GM18951 (cell line): Measurements from ENCODE around the gene SPTSSA.
"Not testable (repeated sequence)": the region's sequence is repeated elsewhere in the genome, so short reads cannot be mapped to it uniquely, and the experiment has no call there.

ENCODE experiments used
- POLR2A ChIP-seq: IDR thresholded peaks from 4 replicates; pipeline ENCODE4 v1.6.1; 2011; ENCODE audit warnings: mild to moderate bottlenecking; ENCODE audit not compliant: insufficient read length, insufficient read depth; ENCODE audit errors: extremely low read depth
- in situ Hi-C: fragments of 300-500 bp; cut with MboI; formaldehyde crosslinking; loops from one replicate; pipeline ENCODE4 v1.12.0; 2022; ENCODE audit warnings: low sequenced_read_pairs, mixed read lengths, inconsistent platforms; ENCODE audit not compliant: unreplicated experiment

The SPTSSA gene

DNA sequence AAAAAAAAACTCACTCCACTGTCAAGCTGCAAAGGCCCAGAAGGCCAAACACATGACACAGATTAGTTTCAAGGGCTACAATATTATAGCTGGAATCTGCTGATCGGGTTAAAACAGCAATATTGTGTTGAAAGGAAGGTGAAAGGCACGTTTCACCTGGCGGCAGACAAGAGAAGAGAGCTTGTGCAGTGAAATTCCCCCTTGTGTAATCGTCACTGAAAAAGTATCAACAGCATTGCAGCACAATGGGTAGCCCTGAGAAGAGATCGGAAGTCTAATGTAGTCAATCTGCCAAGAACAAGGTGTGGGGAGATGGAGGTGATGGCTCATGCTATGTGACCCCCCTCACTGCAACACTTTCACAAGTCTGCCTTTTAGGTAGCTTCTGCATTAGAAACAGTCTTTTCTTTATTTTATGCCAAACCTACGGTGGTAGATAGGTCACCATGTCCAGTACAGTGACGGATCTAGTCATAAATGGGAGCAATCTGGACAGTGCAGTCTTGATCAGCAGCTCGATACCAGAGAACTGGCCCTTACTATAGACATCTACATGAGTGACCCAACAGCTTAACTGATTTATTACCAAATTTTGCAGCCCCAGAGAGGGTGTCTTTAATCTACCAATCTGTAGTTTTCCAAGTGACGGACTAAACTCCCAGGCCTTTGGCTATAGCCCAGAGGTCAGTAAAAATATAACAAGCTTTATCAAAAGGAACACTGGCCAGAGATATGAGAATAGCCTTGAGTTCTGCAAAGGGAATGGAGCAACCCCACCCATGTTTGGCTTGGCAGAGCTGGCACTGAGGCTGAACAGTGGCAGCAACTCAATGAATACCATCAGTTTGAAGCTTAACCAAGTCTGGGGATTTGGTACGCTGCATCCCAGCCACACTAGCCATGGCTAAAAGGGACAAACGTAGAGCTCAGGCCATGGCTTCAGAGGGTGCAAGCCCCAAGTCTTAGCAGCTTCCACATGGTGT lies 35.4 kb downstream of the SPTSSA start:
- no peak for TF ChIP-seq POLR2A
- in situ Hi-C loops: no loop called here

DNA sequence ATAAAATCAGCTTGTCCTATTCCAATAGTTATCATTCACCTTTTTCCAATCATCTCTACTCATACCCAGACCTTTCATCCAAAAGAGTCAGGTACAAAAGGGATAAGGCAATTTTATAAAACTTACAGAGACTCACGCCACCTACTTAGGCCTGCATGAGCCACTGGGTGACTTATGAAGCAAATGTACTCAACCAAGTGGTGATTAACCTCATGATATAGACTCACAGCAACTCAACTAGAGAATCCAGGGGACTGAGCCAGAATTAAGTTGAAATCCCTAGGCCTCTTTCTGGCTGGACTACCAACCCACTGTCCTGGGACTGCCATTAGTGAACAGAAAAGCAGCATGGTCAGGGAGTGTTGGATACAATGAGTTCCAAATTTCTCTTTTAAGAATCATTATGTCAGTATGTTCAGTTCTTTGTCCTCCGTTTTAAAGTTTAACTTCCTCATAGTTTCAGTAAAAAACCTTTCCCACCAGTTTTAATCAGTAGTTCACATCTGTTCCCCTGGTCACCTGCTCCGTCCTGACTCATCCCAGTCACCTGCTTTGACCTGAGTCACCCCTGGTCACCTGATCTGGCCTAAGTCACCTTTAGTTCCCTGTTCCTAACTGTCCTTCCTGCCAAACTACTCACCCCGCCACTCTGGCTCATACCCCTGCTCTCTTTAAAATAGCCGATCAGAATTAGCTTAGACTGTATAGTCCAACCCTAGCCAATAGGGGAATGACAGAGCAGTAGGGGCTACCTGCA lies 36.8 kb downstream of the SPTSSA start:
- in situ Hi-C loops: no loop called here
- TF ChIP-seq POLR2A: no peak

DNA sequence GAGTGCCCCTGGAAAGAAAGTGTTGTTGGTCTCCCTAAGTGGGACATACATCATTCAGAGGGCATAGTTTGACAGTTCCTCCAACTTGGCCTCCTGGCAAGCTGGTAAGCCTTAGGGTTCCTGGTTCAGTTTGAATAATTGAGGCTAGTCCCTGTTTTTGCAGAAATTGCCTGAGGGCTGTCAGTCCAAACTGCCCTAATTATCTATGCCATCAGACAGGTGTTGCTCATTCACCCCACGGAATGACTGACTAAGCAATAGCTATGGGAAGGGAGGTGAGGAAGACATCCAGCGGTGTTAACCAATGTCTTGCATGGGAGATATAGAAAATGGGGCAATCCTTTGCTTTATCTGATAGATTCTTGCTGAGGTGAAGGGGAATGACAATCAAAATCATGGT lies 37.6 kb downstream of the SPTSSA start:
- in situ Hi-C loops: no loop called here
- TF ChIP-seq POLR2A: no peak

DNA sequence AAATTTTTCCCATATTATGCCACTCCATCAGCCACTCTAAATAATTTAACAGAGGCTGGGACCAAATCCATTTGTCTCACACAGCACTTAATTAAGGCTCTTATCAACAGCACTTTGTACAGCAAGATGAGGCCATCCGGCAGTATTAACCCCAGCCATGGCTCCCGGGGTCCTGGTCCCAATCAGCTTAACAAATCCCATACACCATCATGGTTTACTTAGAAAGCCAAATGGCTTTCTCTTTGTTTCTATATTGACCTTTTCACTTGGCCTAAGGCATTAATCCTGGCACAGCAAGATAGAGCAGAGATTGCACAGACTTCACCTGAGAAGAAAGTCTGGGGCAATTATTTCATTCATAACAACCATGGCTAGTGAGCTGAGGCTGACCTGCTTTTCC lies 38.6 kb downstream of the SPTSSA start:
- in situ Hi-C loops: no loop called here
- TF ChIP-seq POLR2A: no peak

DNA sequence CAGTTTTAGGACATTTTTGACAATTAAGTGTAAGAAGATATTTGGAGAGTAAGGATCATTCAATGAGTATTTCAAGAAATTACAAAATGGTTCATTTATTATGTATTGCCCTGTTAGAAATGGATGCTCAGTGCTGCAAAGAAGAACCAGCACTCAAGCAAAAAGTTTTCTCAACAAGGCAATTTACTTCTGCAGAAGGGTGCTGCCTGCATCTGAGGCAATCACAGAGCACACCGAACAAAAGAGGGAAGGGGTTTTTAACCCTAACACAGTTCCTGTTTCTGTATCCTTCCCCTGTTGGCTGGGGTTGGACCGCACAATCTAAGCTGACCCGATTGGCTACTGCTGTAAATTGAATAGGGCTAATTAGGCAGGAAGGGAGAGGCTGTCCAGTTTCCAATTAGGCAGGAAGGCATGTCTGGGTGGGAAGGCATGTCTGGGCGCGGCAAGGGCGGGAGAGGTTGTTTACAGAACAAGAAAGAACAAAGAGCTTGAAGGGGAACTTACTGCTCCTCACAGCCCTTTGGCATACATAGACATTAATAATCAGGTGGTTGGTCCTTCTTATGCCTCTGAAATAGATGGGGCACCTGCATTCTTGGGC lies 41.4 kb downstream of the SPTSSA start:
- TF ChIP-seq POLR2A: no peak
- in situ Hi-C loops: no loop called here

DNA sequence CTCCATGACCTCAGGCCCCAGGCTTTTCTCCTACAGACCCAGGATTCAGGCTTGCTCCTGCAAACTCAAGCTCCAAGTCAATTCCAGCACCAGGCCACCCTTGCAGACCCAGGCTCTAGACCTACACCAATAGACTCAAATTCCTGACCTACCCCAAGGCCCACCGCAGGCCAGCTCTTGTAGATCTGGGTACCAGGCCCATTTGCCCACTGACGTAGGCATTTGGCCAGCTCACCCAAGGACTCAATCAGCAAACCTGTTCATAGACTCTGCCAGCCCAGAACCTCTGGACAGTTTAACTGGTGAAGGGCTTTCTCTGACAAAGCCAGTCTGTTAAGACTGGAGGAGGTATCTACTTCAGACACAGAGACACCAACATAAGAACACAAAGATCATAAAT lies 52.3 kb downstream of the SPTSSA start:
- no peak for TF ChIP-seq POLR2A
- in situ Hi-C loops: no loop called here

DNA sequence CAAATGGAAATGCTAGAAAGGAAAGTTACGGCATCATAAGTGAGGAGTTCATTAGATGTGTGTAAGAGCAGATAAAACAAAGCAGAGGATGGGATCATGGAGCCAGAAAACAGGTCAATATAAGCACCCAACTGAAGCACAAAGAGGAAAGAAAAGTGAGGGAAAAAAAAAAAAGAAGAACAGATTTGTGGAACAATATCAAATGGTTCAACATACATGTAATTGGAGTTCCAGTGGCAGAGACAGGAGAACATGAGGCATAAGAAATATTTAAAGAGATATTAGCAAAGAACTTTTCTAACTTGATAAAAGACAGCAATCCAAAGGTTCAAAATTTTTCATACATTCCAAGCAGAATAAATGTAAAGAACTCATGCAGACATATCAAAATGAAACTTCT lies 54.1 kb downstream of the SPTSSA start:
- TF ChIP-seq POLR2A: no peak
- in situ Hi-C loops: no loop called here

DNA sequence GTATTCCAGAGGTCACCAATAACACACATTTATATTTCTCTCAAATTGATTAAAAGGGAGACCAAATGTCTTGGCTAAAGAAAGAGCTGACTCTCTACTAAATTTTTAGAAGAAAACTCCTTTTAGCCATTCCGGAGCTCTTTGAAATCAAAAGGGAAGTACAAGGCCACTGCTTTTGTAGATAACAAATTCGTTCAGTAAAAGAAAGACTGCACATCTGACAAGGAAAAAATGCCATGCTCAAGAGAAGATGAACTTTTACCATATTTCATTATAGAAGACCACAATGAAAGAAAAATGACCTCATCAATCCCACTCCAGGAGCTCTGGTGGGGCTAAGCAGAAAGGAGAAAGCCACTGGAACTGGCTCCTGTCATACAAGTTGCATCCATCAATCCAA lies 57.6 kb downstream of the SPTSSA start:
- in situ Hi-C loops: no loop called here
- no peak for TF ChIP-seq POLR2A

DNA sequence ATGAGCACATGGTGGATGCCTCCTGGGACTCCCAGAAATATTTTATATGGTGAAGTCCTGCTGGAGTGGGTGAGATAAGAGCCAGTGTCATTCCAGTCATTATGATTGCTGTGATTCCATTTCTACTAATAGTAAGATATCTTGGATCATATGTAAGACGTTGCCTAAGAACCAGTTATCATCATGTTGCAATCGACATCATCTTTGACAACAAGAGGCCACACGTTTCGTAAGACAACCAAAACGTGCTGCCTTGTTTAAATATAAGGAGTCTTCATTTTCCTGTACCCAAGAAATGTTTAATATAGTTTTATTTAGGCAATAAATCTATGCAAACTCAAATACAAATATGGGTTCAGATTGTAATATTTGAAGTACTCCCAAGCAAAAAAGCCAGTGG lies 58.4 kb downstream of the SPTSSA start:
- in situ Hi-C loops: no loop called here
- TF ChIP-seq POLR2A: no peak

DNA sequence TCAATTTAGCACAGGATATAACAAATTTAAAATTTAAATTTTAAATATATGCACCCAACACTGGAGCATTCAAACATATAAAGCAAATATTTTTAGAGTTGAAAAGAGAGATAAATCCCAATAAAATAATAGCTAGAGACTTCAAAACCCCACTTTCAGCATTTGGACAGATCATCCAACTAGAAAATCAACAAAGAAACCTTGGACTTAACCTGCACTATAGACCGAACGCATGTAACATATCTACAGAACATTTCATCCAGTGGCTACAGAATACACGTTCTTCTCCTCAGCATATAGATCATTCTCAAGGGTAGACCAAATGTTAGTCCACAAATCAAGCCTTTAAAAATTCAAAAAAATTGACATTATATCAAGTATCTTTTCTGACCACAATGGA lies 64.0 kb downstream of the SPTSSA start:
- in situ Hi-C loops: no loop called here
- TF ChIP-seq POLR2A: no peak

DNA sequence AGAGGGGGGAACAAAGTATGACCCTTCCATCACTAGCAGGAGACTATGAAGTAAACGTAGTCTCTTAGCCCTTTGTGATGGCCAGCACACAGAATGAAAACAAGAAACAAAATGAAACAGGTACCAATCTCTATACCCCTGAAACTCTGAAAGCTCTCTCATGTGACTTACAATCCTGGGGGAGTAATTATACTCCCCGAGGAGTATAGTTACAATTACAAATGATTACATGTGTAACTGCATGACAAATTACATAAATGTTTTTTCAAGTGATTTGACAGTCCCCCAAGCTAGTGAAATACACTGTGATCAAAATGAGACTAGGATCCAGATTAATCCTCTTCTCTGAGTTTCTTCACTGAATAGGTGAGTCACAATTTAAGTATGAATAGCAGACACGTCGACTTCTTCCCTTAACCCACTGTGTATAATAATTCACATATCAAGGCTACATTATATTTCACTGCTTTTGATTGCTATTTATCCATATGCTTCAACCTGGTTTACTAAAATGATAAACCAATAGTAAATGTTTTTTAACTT lies 74.0 kb downstream of the SPTSSA start:
- TF ChIP-seq POLR2A: no peak
- in situ Hi-C loops: no loop called here

DNA sequence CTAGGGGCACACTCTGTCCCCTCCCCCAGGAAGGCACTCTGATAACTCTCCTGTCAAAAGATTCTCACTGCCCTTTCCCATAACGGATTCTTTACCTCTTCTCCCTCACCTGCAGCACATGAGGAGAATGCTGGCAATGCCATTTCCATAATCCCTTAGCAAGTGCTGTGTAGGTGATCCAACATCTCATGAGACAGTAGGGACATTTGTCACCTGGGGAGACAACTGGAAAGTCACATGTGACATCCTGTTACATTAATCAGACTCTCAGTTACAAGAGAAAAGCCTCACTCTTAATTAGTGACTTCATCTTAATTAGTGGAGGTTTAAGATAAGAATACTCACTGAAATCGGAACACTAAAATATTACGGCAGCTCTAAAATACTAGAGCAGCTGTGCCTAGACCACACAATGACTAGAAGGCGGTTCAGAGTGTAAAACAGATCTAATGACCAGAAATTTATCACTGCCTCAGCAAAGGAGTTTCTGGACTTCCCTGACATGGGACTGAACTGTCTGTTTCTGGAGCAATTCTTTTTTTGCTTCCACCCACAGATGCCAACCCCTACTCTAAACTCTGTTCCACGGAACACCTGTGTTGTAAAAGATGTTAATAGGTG lies 75.1 kb downstream of the SPTSSA start:
- no peak for TF ChIP-seq POLR2A
- in situ Hi-C loops: no loop called here

DNA sequence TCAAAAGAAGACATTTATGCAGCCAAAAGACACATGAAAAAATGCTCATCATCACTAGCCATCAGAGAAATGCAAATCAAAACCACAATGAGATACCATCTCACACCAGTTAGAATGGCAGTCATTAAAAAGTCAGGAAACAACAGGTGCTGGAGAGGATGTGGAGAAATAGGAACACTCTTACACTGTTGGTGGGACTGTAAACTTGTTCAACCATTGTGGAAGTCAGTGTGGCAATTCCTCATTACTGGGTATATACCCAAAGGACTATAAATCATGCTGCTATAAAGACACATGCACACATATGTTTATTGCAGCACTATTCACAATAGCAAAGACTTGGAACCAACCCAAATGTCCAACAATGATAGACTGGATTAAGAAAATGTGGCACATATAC lies 76.2 kb downstream of the SPTSSA start:
- in situ Hi-C loops: not testable (repeated sequence)
